ENCODE data around the gene WDR83.

DNA sequence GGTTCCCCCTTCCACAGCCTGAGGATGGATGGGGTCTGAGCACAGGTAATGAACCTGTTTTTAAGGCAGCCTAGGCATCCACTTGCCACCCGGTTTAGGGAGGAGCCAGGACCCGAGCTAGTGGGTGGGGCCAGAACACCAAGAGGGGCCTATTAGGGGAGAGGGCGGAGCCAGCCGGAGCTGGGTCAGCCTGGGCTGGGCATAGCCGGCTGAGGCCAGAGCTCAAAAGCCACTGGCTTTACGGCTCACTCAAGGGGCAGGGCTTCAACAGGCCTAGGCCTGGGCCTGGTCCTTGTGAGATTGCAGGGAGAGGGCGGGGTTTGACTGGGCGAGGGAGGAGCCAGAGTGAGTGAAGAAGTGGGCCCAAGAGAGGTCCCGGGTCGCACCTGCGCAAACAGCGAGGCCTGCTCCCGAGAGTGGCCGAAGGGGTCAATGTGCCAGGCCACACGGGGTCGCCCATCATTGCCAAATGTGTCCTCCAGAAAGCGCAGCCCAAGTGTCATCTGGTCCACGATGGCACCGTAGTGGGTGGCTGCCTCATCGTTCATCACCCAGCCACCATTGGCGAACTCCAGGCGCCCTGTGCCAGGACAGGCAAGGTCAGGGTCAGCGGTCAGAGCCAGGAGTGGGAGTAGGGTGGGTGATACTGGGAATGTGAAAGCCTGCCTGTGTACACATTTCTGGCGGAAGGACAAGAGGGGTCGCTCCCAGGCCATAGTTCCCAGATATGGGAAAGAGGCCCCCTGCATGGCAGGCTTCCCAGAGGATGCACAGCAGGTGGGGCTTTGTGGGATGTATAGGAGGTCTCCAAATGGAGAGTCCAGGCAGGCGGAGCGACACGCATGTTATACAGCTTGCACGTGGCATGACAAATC is 2.0 kb upstream of the WDR83 start:
- TF ChIP-seq POLR2A (IDR thresholded peaks at IDR 0.05; ENCODE audit: low read depth): no peak
- no peak for TF ChIP-seq CTCF (IDR thresholded peaks at IDR 0.05)
